ENCODE data around the gene PITPNM3.
"Not testable (repeated sequence)": the region's sequence is repeated elsewhere in the genome, so short reads cannot be mapped to it uniquely, and the experiment has no call there.

Gene PITPNM3

DNA sequence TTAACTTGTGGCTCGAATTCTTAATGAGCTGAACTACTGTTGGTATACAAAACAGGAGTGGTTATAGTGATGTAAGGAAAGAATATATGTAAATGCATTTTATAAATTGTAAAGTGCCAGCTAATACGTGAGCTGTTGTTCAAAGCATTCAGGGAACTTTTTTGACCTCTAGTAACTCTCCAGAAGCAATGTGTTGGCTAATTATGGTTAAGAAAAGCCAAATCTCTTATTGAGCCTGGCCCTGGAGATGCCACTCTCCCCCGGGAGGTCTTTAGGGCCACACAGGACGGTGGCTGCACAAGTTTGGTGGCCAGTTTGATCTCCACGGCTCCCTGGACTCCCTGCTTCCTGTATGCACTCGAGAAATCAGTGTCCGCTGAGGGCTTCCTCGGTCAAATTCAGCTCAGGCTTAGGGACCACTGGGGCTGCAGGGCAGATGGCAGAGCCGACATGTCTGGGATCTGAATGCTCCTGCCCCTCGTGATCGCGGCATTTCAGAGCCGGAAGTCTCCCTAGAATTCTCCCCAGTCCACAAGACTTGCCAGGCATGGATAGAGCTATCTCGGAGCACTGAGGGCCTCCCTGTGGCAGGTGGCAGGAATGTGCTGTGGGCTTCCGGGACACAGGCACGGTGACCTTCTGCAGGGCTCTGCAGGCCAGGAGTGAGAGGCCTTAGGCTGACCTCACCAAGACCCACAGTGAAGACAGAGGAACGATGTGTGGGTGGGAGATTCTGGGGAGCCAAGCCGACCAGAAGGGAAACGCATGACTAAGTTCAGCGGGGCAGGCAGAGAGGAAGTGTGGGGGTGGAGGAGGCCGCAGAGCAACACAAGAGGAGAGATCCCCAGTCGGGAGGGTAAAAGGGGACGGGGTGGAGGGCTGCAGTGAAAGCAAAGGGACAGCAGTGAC lies 18.6 kb upstream of the PITPNM3 start:
- peak; percentile 43 for DNase-seq

DNA sequence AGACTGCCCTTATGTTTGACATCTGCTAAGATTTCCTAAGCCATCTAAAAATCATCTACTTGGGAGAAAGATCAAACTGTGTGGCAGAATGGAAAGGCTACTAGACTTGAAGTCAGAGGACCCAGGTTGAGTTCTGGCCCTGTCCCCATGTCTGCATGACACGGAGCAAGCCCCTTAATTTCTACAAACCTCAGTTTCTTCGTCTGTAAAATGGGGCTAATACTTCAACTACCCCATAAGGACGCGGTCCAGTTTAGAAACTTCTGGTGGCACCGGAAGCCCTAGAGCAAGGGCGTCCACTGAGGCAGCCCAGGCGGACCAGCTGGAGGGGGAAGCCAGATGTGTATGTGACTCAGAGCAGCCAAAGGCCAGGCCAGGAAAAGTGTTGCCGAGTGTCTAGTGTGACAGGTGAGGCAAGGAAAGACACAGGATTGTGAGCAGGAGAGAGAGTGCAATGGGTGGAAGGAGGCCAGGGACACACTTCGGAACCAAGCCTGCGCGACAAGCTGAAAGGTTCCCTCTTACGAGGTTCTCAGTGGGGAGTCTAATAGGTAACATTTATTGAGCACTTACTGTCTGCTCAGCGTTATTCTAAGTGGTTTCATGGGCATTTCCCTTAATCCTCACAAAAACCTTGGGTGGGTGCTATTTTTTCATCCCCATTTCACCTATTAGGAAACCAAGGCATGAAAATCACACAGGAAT lies 17.8 kb upstream of the PITPNM3 start:
- DNase-seq, result no peak

DNA sequence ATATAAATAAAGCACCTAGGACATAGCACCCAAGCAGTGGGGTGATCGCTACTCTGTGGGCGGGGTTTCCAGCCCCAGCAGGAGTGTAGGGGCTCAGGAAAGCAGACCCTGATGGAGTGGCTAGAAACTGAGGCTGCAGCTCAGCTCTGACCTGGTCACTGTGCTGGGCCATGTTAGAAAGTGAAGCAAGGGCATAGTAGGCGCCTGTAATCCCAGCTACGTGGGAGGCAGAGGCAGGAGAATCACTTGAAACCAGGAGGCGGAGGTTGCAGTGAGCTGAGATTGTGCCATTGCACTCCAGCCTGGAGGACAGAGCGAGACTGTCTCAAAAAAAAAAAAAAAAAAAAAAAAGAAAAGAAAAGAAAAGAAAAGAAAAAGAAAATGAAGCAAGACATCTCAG lies 17.1 kb upstream of the PITPNM3 start:
- not testable (repeated sequence) for DNase-seq

DNA sequence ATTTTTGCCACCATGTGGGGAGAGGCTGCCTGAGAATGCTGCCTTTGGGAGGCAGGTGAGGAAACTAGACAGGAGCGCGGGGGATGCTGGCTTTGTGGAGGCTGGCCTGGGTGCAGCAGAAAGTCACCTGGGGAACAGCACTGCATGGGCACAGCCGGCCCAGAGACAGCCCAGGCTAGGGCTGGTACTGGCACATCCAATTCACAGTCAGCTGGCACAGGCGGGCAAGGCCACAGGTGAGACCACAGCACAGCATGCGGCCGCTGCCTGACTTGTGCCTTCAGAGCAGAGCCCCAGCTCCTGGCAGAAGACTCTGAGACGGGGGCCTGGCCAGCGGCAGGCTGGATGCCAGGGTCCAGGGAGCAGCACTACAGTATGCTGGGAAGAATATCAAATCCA lies 16.6 kb upstream of the PITPNM3 start:
- DNase-seq, result no peak

DNA sequence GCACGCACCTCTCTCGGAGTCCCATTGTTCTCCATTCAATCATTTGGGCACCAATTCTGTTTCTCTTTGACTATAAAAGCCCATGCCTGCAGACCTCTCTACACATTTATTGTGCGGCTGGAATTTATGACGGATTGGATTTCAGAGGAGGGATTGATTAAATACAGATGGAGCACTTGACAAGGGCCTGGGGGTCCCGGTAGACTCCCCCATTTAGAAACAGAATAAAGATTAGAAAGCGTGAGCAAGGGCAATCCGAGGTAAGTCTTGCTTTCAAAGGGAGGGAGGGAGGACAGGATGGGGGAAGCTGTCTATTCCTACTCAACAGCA lies 15.1 kb upstream of the PITPNM3 start:
- DNase-seq, result no peak

DNA sequence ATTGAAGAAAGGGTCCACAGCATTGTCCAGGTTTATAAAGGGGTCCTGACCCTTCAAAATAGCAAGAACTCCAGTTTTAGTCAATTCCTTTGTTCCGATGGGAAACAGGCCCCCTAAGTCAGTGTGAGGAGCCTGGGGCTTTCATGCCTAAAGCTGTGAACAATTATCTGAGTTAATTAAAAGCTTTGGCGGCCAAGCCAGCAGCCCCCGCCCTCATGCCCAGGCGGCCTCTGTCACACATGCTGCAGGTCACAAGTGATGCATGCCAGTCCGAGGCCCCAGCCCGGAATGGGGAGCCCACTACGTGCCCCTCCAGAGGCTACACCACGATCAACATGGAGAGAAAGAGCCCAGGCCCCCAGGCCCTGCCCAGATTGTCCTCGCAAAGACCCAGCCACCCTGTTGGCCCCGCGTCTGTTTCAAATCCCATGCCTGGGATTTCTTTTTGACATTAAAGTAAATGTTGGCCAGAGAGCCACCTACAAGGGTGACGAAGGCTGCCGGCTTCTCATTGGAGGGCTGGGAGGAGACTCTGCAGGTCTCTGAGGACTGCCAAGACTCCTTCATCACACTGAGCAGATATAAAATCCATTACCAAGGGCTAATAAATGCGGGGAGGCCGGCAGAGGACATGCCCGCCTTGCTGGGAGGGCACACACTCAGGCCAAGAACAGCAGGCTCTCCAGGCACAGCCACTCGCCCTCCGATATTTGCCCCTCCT lies 14.5 kb upstream of the PITPNM3 start:
- no peak for DNase-seq

DNA sequence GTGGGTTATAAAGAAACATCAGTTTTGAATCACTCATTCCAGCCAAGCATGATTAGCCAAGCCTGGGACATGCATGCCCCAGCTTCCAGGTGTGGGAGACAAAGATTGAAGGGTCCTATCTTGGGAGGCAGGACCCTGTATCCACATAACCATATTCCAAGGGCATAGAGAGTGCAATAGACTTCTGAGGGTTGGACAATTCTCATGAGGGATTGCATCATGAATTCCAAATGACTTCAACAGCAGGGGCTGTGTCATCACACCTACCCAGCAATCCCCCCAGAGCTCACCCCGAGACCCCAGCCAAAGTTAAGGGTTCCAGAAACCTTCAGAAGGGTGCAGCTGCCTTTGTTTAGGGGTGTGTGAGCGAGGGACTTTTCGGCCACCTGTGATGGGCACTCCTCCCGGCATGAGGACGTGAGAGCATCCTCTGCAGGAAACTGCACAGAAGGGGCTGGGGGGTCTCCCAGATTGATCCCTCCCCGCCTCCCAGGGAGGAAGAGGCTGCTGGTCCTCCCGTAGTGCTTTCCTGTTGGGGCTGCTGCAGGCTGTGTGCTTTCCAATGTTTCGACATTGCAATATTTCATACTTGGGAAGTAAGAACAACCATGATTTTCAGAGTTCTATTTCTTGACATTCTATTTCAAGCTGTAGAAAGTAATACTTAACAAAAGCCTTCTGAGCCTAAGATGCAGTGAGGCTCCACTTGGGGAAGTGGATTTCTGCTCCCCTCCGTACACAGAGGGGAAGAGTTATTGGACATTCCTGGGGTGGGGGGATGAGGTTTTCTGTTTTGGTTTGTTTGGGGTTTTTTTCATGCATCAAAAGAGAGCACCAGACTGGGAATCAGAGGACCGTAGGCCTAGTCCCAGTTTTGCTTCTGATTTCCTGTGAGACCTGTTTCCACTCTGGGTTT lies 13.3 kb upstream of the PITPNM3 start:
- DNase-seq, result peak; percentile 30

DNA sequence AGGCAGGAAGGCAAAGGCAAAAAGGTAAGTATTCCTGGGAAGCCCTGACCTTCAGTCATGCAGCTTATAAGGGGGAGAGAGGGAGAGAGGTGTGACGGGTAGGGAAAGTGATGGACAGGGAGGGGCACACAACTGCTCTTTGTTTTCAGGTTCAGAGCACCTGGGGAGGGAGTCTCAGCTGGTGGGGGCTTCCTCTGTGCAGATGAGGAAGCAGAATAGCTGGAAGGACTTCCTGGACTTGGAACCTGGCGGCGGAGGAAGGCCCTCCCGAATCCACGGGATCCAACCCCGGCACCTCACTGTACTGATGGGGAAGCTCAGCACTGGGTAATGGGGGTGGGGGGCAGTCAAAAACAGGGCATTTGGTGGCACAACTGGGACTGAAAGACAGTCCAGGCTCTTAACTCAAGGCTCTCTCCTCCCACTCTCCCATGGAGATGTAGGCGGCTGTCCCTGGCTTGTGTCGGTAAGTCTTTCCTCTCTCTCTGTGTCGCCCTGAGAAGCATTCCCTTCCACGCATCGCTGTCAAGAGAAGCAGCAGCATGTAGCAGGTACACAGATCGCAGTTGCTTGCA lies 11.9 kb upstream of the PITPNM3 start:
- DNase-seq, result no peak

DNA sequence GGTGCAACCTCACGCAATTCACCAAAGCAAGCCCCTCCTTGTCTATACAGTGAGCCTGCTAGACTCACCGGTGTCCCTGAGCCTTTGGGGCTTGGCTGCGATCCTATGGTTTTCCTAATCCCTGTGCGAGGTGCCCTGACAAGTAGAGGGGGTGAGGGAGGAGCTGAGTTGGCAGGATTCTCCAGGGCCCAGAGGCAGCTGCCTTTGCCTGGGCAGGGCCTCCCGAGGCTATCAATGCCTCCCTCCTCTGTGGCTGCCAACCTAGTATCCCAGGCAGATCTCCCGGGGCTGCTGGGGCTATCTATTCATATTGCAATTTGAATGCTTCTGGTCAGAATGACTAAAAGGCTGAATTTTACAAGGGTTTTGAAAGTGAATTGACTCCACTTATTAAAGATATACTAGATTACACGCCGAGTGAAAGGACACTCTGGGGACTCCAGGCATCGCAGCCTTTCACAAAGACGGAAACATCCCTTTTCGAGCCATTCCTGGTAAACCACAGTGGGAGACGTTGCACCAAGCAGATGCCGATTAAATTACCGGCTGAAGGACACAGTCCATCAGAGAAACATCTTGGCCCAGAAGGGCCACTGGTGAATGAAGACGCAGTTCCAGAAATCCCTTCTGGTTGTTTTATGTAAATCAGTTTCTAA lies 11.3 kb upstream of the PITPNM3 start:
- DNase-seq, result peak; percentile 65

DNA sequence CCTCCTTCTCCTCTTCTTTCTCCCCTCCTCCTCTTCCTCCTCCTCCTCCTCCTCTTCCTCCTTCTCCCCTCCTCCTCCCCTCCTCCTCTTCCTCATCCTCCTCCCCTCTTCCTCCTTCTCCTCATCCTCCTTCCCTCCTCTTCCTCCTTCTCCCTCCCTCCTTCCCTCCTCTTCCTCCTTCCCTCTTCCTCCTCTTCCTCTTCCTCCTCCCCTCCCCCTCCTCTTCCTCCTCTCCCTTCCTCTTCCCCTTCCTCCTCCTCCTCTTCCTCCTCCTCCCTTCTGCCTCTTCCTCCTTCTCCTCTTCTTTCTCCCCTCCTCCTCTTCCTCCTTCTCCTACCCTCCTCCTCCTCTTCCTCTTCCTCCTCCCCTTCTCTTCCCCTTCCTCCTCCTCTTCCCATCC lies 5.1 kb upstream of the PITPNM3 start:
- DNase-seq, result no peak

DNA sequence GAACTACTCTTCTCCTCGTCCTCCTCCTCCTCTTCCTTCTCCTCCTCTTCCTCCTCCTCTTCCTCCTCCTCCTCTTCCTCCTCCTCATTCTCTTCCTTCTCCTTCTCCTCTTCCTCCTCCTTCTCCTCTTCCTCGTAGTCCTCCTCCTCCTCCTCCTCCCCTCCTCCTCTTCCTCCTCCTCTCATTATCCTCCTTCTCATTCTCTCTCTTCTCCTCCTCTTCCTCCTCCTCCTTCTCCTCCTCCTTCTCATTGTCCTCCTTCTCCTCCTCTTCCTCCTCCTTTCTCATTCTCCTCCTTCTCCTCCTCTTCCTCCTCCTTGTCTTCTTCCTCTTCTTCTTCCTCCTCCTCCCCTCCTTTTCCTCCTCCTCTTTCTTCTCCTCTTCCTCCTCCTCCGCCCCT lies 4.1 kb upstream of the PITPNM3 start:
- no peak for DNase-seq

DNA sequence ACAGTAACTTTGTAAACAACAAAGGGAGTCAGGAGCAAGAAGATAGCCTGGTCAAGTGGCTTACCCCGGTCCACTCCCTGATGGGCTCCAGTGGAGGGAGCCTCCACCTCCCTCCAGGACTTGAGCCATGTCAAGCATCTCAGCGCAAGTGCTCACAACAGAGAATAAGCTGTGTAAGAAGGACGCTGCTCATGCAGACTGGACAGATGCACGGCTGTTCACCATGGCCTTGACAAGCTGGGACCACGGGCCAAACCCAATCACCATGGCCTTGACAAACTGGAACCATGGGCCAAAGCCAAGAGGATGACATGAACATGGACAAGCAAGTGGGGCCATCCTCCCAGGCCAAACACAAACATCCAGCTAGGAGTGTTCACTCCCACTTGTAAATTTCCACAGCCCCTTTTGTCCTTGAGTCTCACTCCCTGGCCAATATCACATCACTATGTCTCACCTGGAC lies 3.4 kb upstream of the PITPNM3 start:
- DNase-seq, result no peak

DNA sequence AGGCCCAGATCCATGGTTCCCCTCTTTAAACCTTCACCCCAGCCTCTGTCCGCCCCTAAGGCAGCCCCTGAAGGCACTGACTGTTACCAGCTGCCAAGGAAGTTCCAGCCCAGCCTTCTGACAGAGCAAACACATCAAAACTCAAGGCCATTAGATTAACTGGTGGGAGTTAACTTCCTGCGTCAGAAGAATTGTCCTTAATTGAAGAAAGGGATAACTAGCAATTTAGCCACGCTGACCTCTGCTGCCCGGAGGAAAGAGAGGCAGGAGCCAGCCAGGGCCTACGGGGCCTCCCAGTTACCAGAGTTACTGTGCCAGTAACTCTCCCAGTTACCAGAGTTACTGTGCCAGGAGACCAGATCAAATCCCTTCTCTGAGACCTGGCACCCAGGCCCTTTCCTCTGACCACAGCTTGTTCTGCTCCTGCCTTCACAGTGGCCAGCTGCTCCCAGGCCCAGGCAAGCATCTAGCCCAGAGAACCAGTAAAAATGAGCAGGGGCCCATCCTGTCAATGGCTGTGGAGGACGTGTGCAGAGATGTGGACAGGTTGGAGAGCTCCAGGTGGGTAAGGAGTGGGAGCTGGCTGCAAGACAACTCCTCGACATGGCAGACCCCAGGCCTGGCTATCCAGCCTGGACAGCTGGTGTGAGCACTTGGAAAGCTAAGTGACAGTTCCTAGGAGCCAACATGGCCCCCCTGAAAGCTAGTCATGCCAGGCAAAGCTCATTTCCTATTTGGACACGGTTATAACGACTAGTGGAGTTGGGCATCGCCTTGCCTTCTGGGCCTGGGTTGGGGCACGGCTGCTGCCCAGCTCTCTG lies 2.8 kb upstream of the PITPNM3 start:
- DNase-seq, result no peak

DNA sequence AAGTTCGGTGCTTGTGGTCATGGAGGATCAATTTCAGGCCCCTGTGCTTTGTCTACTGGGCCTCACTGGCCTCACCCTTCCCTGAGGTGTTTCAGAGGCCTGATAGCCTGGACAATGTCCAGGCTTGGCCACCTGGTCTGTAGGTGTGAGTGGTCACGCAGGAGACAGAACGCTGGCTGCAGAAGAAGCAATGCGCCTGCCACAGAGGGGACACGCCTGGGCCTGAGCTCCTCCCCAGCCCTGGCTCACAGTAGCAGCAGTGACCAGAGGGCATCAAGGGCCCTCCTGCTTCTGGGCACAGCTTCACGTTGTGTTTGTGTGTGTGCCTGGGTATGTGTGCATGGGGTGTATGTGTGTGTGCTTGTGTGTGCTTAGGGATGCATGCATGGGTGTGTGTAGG lies 1.9 kb upstream of the PITPNM3 start:
- no peak for DNase-seq

DNA sequence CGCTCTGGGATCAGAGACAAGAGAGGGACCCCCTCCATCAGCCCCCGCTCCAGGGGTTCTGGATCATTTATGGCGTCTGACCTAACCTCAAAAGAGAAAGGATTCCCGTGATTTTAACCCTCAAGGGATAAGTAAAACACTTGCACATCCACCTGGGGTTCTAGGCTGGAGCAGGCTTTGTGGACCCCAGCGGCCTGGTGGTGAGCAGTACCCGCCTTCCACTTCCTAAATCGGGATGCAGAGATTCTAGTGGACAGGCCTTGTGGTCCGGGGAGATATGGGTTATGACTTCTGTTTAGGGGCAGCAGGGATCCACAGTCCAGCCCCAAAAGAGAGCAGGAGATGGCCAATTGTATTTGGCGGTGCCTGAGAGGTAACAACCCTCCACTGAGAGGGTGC lies 684 bp upstream of the PITPNM3 start:
- DNase-seq, result no peak

DNA sequence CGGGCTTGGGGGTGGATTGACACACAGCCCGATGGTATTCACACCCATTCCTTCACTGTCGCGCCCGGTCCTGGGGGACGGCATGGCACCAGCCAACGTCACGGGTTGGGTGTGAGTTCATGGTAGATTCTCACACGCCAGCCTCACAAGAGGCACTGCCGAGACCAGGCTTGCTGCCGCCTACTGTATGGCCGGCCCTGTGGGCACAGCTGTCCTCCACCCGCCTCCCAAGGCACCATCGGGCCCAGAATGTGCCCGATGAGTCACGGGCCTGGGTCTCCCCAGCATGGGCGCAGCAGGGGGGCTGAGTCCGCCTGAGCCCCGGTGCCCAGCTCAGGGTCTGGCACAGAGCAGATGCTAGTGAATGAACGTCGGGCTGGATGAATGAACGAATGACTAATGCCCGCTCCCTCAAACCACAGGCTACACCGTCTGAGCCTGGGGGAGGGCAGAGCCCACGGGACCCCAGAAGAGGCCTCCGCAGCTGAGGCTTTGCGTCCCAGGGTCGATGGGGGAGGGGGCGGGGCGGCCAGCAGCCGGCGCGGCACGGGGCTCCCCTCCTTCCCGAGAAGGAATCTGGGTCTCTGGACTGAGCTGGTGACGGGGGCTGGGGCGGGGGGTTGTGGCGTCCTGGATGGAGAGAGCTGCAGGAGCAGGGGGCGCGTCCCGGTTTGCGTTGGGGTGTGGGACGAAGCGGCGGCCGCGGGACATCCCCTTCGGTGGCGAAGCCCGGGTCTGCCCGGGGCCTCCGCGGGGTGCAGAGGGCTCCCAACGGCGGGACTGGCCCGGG lies 829 bp downstream of the PITPNM3 start:
- DNase-seq, result peak; percentile 55

DNA sequence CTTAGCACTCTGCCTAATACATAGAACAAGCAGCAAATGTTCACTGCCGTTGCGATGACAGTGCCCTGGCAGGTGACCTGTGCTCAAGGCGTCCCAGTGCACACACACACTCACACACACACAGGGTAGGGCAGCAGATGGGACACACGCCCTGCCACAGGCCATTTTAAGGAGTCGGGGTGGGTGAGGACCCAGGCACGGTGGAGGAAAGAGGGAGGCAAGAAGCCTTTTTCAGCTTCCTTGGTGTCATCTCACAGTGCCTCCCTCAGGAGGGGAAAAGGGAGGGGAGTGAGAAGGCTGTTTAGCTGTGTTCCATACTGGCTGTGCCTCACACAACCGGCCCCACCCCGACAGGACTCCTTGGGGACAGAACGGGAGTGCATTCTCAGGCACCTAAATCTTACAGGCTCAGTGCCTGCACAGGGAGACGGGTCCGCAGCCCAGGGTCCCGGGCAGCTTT lies 1.5 kb downstream of the PITPNM3 start:
- DNase-seq, result no peak

DNA sequence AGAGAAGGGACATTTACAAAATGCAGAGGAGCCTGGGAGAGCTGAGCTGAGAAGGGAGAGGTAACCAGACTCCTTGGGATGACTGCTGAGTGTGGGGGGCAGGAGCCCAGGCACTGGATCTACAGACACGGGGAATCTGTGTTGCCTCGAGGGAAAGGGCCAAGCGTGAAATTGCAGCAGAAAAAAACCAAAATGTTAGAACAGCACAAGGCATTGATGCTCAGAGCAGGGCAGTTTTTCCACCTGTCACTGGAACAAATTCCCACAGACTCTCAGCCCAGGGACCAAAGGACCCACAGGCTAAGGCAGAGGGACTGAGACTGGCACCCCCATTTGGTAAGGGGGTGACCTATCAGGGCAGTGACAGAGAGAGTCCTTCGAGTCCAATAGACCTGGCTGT lies 2.0 kb downstream of the PITPNM3 start:
- no peak for DNase-seq

DNA sequence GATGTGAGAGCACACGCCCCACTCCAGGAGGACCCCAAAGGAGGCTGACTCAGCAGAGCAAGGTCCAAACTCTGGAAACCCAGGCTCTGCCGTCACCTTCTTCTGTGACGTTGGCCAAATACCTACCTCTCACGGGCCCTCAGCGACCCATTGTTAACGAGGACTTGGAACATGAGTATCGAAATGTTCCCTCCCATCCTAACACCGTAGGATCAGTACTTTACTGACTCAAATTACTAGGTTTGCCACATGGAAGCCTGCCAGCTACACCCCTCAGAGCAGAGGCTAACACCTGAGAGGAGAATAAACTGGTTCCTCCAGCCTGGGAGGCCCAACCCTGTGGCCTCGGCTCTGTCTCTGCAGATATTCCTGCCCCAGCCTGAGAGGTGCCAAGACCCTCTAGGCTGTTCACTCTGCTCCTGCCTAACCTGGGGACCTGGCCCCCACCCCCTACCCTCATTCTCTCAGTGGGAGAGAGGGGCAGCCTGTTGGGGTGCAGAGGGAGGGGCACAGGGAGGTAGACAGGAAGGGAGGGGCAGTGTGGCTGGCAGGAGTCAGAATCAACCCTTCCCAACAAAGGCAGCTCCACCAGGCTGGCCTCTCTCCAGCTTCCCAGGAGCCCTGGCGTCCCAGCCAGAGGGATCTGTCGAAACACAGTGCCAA lies 4.4 kb downstream of the PITPNM3 start:
- no peak for DNase-seq
